Retina (tissue), 1 donor: ENCODE data around the gene ABCA8.

ENCODE experiments used
- DNase-seq: peaks from one replicate; pipeline ENCODE4 v3.0.0-alpha.2; 2016

ABCA8 gene

DNA sequence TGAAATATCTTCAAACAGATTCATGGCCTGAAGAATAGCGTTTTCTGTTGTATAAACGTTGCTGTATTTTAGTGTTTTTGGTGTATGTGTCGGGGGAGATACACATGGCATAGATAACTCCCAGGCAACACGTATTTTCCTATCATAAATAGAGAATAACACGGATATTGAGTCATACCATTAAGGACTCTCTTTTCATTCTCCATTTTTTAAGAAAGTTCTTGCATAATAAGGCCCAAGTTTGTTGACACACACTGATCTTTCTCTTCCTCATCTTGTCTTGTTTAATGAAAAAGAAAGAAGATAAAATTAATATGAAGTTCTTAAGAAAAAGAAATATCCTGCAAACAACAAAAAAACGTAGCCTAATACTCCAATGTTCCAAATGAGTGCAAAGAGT, 13.4 kb downstream of the ABCA8 start:
- no peak for DNase-seq

DNA sequence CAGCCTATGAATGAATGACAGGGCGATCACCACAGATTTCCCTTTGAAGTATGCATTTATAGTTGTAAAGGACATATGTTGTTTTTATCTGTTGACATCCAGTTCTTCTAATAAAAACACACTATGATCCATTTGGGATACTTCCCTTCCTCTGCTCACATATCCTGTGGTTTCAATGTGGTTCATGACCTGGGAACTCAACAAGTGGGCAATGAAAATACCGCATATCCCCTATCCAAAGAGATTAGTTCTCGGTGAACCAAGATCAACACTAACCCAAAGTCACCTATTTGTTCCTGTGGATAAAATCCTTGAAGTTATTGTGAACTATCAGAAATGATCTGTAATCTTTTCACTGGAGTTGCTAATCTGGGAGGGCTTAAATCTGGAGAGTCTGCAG, 16.0 kb downstream of the ABCA8 start:
- no peak for DNase-seq

DNA sequence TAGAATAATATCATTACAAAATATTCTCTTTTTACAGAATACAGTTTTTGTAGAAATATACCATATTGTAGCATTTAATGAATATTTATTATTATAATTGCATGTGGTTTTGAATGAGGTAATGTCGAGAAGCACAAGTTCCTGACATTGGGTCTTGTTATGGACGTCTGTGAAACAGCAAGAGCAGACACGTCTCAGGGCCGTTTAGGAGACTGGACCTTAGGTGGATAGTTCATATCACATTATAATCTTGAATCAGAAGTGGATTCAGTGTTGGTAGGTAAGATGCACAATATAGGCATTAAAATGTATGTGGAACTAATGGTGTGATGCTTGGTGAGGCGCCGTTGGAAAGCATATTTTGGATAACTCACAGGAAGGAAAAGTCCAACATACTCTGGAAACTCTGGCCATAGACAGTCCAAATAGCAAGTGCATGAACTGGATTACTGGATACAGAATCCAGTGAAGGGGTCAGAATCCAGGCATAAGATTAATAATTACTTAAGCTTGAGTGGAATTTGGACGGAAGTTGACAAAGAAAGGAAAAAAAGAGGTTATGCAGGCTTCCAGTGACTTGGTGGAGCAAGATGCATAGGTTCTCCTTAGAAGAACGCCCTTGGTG, 17.2 kb downstream of the ABCA8 start:
- no peak for DNase-seq

DNA sequence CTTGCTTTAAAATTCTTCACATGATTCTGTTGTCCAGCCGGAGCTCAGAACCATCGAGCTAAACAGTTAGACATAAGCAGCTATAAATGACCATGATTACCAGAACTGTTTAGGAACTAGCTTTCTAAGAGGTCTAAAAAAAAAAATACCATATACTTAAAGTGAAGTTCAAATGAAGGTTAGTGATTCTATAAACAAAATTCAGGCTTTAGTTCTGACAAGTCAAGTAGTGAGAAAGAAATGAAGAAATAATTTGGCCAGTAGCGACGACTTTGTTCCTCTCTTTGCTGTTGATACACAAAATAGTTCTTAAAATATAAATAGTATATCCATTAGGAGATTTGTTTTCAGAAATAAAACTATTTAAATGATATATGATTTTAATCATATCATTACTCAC, 27.7 kb downstream of the ABCA8 start:
- DNase-seq = no peak

DNA sequence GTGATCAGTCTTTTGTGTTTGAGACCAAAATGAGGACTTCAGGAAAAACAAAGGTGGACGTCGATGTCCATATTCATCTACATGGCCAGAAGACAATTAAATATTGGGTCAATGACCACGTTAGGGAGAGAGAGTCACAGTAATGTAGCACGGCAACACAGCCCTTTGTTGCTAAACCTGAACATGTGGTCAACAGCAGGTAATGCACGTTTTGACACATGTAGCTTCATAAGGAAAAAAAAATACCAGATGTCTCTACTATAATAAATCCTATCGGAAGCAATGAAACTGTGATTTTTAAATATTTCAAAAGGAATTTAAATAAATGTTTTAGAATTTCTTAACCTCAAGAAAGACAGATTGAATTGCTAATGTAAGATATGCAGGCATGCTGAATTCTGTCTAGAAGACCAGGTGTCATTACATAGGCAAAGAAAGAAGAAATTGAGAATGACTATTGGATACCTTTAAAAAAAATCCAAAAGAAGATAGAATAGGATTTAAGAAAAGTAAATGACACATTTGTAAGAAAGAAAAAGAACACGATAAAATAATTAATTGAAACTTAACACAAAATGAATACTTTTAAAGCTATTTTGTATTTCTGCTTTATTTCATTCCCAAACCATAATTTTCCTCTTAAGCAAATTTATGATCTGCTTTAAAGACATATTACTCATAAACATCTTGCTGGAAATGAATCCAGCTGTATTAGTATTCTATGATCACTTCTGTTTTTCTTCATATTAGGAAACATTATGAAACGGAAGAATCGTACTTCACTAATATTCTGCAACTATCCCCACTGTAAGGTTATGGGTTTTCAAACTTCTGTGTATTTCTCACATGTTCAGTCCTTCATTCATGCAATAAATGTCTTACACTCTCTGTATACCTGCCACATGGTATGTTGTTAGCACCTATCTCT, 30.1 kb downstream of the ABCA8 start:
- DNase-seq = no peak

DNA sequence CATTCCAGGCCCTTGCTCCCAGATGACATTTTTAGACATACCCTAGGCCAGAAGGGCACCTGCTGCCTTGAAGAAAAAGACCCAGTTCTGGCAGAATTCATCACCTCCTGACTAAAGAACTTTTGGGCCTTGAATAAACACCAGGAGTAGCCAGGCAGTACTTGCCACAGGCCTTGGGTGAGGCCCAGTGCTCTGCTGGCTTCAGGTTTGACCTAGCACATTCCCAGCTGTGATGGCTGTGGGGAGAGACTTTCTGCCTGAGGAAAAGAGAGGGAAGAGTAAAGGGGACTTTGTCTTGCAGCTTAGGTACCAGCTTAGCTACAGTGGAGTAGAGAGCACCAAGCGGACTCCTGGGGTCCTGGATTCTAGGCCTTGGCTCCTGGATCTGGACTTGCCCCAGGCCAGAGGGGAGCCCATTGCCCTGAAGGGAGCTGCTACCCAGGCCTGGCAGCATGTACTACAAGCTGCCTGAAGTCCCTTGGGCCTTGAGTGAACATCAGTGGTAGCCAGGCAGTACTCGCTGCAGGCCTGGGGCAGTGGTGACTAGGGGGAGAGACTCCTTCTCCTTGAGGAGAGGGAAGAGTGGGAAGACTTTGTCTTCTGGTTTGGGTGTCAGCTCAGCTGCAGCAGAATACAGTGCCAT, 44.3 kb downstream of the ABCA8 start:
- DNase-seq = no peak

DNA sequence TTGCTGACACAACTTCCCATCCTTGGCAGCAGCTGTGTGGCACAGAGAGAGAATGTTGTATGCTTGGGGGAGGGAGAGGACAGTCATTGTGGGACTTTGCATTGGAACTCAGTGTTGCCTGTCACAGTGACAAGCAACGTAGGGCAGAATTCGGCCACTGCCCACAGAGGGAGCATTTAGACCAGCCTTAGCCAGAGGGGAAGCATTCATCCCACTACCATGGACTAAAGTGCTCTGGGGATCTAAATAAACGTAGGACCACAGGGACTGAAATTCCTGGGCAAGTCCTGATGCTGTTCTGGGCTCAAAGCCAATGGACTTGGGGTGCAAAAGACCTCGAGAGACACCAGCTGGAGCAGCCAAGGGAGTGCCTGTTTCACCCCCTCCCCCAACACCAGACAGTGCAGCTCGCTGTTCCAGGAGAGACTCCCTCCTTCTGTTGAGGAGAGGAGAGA, 44.9 kb downstream of the ABCA8 start:
- no peak for DNase-seq

DNA sequence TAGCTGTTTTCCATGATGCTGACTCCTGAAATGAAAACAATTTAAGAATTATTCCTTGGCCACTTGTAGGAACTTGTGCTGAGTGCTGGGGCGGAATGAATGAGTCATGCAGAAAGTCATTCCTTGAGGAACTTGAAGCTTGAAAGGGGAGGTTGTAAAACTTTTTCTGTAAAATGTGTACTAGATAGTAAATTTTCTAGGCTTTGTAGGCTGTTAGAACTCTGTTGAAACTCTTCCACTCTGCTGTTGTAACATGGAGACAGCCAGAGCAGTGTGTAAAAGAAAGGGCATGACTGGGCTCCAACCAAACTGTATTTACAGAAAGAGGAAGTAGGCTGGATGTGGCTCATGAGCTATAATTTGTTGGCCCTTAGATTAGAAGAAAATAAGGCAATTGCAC, 46.1 kb downstream of the ABCA8 start:
- no peak for DNase-seq

DNA sequence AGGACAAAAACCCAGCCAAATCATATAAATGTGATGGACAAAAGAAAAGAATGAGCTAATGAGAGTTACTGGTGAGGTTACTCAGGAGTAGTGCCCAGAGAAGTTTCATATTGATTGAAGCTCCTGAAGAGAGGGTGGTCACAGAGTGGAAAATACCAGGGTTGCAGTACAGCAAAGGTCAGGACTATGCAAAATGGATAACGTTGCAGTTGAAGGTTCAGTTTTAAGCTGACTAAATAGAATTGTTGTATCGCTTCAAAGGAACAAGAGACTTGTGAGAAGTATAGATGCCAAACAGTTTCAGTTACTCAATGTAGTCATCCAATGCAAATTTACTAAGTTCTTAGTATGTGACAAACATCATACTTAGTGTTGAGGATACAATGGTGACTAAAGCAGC, 47.1 kb downstream of the ABCA8 start:
- DNase-seq = peak; percentile 22

DNA sequence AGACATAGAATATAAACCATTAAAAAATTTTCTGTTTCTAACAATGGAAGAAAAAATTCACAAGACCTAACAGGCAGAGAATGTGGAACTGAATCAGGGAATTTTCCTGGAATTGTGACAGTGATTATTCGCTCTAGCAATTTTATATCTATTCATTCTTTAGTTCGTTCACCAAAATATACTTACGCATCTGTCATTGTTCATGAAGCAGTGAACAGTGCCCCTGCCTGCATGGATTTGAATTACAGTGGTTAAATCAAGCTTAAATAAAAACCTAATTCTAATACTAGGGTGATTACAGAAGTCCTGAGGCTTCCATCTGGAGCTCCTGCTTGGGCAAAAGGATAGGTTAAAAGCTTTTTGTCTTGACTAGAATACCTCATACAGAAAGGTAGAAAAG, 48.6 kb downstream of the ABCA8 start:
- DNase-seq = peak; percentile 17

DNA sequence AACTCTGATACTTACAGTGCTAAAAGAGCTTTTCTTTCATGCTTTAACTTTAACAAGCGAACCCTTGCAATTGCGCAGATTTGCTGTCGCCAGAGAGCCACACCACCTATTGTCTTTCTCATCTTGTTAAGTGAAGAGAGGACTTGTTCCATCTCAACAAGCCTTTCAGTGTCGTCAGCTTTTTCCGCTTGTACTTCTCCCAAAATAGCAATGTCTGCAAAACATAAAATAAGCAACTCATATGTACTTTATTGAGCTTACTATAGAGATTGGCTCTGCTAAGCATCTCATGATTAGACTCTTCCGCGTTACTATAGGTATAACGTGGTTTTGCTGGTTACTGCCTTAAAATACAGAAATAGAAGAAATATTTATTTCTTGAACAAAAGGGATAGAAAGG, 51.9 kb downstream of the ABCA8 start:
- no peak for DNase-seq

DNA sequence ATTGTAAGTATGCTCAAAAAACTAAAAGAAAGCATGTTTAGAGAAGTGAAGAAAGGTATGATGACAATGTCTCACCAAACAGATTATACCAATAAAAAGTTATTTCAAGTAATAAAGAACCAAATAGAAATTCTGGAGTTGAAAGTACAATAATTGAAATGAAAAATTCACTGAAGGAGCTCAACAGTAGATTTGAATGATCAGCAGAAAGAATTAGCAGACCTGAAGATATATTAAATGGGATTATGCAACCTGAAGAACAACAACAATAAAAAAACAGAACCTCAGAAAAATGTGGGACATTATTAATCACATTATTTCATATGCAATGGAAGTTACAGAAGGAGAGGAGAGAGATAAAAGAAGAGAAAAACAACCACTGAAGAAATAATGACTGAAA, 57.6 kb downstream of the ABCA8 start:
- DNase-seq = no peak

DNA sequence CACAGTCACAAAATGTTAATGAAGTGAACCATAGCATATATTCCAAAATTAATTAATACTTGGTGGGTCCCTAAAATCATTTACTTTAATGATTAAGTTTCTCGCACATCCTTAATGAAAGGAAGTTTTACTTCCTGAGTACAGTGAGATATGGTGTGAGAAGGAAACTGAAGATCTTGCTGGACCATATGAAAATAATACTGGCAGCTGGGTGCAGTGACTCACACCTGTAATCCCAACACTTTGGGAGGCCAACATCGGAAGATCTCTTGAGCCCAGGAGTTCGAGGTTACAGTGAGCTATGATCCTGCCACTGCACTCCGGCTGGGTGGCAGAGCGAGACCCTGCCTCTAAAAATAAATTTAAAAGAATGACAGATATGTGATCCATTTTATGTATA, 62.5 kb downstream of the ABCA8 start:
- DNase-seq = no peak

DNA sequence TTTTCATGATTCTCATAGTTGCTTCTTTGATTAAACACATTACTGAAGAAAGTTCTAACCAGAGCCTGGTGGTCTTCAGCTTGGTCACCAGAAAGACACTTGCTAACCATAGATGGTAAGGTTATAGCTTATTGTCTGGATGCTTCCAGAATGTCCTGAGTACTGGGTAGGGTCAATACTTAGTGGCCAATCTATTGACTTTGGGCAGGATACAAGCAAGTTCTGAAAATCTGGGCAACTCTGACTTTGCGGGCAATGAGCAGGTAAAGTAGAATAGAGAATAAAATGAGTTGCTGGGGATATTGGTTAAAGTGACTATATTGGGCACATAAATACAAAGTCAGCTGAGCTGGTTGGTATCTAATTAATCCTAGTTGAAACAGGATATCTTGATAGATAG, 63.0 kb downstream of the ABCA8 start:
- DNase-seq = no peak

DNA sequence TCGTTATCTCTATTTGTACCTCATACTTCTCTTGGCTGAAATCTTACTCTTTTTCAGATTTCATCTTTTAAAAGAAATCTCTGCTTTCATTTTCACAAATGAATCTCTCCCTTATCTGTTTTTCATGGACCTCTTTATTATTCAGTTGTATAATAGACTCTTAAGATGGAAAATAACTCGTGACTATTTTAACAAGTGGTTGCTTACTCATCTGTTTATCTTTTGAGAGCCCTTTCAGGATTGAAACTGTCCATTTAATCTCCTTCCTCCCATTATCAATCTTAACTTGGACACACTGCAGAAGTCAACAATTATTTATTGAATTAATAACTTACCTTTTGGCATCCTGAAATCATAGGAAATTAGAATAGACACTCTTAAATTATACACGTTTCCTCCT, 68.8 kb downstream of the ABCA8 start:
- DNase-seq = no peak

DNA sequence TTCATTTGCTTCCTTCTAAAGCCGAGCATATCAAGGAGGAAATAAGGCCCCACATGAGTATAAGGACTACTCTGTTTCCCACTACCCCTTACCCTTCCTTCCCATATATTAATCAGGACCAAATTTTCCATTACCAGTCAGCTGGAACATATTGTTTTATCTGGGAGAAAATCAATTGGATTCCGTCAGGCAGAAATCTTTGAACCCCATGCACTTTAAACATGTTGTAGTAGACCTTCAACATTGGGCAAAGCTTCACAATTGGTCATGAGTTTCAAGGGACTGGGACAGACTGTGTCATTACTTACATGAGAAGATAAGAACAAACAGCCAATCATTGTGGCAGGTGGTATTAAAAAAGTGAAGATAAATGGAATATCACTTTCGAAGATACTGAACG, 70.3 kb downstream of the ABCA8 start:
- DNase-seq = no peak

DNA sequence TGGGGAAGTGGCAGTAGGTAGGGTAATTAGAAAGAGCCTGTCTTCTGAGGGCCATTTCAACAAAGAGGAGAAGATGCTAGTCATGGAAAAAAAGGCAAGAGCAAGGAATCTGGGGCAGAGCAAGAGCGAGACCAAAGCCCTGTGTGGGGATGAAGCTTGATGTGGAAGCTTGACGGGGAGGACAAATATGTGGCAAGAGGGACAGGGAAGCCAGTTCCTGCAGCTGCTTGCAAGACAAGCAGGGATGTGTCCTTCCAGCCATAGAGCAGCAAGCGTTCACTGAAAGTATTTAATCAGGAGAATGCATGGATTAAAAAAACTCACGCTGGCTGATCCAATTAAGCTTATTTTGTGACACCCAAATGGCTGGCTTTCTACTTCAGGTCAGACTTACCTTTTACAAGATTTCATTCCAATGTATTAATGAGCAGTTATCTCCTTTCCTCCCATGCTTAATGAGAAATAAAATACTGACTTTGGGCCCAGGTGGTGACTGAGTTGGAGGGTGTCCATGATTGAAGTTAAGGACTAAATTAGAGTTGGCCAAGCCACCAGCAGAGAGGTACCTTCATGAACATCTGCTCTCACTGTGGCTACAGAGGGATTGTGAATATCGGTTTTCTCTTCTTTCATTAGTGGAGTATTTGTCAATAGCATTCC, 76.8 kb downstream of the ABCA8 start:
- DNase-seq = no peak

DNA sequence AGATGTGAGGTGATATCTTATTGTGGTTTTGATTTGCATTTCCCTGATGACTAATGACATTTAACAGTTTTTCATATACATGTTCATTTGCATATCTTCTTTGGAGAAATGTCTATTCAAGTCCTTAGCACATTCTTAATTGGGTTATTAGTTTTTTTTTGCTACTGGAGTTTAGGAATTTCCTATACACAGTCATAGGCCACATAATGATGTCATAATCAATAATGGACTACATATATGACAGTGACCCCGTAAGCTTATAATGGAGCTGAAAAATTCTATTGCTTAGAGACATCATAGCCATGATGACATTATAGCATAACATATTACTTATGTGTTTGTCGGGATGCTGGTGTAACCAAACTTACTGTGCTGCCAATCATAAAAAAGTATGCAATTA, 83.7 kb downstream of the ABCA8 start:
- DNase-seq = no peak

DNA sequence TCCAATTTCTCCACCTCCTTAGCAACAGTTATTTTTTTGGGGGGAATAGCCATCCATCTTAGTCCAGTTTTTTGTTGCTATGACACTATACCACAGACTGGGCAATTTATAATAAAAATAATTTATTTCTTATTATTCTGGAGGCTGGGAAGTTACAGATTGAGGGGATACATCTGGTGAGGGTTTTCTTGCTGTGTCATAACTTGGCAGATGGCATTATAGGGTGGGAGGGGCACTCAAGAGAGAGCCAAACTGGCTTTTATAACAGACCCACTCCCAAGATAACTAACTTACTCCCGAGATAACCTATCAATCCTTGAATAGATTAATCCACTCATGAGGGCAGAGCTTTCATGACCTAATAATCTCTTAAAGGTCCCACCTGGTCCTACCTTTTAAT, 84.2 kb downstream of the ABCA8 start:
- DNase-seq = no peak

DNA sequence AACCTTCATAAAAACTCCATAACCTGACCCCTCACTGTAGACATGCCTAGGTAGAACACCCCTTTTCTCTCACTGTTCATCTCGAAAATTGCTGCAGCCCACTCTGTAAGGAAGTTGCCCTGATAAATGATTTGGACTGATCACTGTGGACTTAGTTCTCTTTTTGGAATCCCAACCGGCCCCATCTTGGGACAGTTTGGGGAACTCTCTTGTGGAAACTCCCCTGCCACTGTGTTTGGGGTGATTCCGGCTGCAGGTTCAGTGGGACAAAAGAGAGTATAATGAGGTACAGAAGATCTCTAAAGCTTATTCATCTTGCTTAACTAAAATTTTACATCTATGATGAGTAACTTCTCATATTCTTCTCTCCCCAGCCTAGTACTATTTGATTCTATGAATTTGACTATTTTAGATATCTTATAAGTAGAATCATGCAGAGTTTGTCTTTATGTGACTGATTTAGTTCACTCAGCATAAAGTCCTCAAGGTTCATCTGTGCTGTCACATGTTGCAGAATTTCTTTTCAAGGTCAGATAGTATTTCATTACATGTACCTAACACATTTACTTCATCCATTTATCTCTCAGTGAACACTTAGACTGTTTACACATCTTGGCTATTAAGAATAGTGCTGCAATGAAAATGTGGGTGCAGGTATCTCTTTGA, 84.9 kb downstream of the ABCA8 start:
- DNase-seq = no peak

DNA sequence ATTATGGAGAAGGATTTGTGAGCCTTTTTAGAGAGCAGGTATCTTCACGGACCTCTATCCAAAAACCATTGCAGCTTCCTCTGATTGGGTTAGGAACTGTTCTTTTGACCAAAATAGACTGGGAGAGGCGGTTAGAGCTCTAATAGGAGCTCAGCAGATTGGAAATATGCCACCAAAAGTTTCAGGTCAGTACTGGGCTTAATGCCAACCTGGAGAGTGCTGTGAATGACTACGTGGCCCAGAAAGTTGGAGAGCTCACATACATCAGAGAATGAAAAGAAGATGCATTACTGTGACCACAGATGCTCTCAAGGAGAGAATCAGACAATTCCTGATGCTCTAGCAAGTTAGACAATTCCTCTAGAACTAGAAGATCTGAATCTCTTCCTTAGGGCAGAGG, 86.5 kb downstream of the ABCA8 start:
- no peak for DNase-seq

DNA sequence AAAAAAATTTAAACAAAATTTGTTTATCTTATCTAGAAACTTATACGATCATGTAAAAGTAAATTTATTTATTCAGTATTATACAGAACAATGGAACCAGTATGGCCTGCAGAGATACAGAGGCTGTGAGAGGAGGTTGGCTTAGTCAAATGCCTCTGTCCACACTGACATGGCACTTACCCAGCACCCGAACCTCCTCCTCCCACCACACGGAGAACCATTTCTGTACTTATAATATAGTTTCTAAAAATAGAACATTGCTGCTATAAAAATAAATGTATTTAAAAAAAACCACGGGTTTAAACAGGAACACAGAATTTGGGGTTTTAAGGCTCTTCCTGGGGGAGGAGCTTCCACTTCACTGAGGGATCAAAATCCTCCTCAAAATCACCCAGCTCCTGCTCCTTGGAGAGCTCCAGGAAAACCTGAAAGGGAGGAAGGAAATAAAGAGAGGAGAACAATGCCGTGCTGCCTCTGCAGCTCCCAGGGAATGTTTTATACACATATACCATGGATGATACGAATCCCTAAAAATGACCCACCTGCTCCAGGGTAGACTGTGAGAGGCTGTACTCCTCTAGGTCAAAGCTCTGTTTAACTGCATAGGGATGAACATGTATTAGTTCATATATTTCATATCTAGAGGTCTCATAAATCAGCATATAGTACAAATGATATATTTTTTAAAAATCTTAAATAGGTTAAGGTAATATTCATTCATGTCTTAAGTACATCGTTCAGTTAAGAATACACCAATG, 87.3 kb downstream of the ABCA8 start:
- DNase-seq = no peak
